ENCODE data around the gene RMI2. TPM values are rescaled to one million over a fixed set of nuclear protein-coding genes. Genes with fewer than 3 reads are reported as not detected.

The RMI2 gene
- total RNA-seq, 5 donors from 2014 or later (not counting 1 experiment from before 2014, with no cell fraction given), result 1.8 to 6.3 (median 4.2) TPM

DNA sequence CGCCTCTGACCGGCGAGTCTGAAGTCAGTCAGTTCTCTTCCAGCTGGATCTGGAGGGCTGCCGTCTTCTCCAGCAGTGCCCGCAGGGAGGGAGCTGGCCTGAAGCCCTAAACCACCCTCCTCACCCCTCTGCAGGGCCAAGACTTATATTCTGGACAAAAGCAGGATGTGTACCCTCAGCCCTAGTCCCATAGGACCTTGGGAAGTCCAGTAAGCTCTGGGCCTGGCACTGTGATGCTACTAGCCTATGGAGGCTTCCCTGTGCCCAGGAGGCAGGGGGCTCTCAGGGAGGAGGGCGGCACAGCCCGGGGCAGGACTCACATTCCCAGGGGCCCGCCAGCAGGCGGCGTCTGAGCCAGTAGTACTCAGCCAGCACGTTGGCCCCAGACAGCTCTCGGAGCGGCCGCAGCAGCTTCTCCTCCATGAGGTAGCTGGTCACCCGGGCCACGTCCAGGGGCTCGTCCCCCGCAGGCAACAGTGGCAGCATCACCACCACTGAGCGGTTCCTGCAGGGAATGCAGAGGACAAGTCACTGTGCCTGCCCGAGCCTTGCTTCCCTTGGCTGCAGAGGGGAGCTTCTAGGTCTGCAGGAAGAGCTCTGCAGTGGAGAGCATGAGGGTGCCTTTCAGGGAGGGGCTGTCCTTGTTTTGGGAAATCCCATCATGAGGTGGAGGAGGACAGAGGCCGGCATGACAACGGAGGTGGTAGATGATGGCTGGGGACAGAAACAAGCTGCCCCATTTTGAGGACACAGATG lies 41.7 kb downstream of the RMI2 start:
- Histone ChIP-seq H3K4me1 (ENCODE audit: control insufficient read depth in 1 of 2, extremely low read depth in 1 of 2, insufficient read depth in 2 of 2, low read length in 2 of 2) (no peaks in the 10 kb centered on the region), H3K4me3 (ENCODE audit: control insufficient read depth in 1 of 2, extremely low read depth in 1 of 2, low read length in 1 of 2) (no peak overlapping the region), H3K27me3 (replicated peaks in 1 of 2; ENCODE audit: control insufficient read depth in 2 of 2, extremely low read depth in 1 of 2, insufficient read depth in 2 of 2, low read length in 1 of 2) (peaks cover 0 to 10% of the 10 kb centered on the region in 2 experiments), H3K9me3 (no peaks in the 10 kb centered on the region), H3K36me3 (ENCODE audit: control insufficient read depth in 2 of 2, extremely low read depth in 1 of 2, insufficient read depth in 1 of 2, low read length in 1 of 2) (no peaks in the 10 kb centered on the region), H3K27ac (ENCODE audit: low read length) (no peak overlapping the region)
- CTCF ChIA-PET, result interaction anchor here in 1 of 2 donors (0.6 kb wide), 2 partner anchors 80 to 1079 kb away, joined by 3 to 5 read pairs; no protein-coding TSS in a partner anchor
- H3K27me3 Mint-ChIP-seq, result no peaks in the 10 kb centered on the region
- POLR2A ChIA-PET, result no interaction called here
- H3K4me1 Mint-ChIP-seq, result no peaks in the 10 kb centered on the region
- H3K9me3 Mint-ChIP-seq, result no peaks in the 10 kb centered on the region
- H3K36me3 Mint-ChIP-seq, result peaks cover 3% of the 10 kb centered on the region
- no peak overlapping the region for H3K27ac Mint-ChIP-seq
- ATAC-seq (replicated peaks in 1 of 4) (no peak), DNase-seq (no peak)
- 75% methylated on average over 15 of the region's 22 CpGs for WGBS (ENCODE audit: insufficient coverage)
- H3K4me3 Mint-ChIP-seq, result no peak overlapping the region

DNA sequence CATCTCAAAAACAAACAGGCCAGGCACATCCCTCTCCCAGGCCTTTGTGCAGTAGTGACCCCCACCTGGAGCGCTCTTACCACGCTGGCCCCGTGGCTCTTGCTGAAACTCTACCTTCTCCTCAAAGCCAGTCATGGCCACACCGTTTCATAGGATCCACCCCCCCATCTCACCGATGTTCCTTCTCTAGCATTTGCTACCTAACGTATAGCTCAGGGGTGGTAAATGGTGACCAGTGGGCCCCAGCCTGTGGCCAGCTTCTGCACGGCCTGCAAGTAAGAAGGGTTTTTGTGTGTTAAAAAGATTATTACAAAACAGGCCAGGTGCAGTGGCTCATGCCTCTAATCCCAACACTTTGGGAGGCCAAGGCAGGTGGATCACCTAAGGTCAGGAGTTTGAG lies 43.8 kb downstream of the RMI2 start:
- Mint-ChIP-seq H3K4me3 (no peak overlapping the region), H3K9me3 (no peaks in the 10 kb centered on the region), H3K27me3 (no peaks in the 10 kb centered on the region), H3K4me1 (no peaks in the 10 kb centered on the region), H3K27ac (no peak overlapping the region), H3K36me3 (no peaks in the 10 kb centered on the region)
- no peak overlapping the region for H3K4me3 ChIP-seq (ENCODE audit: control insufficient read depth in 1 of 2, extremely low read depth in 1 of 2, low read length in 1 of 2)
- ChIA-PET POLR2A (no interaction called here), CTCF (no interaction called here)
- ATAC-seq (replicated peaks in 1 of 4) (no peak), DNase-seq (no peak)
- peaks cover 0 to 10% of the 10 kb centered on the region in 2 experiments for H3K27me3 ChIP-seq (replicated peaks in 1 of 2; ENCODE audit: control insufficient read depth in 2 of 2, extremely low read depth in 1 of 2, insufficient read depth in 2 of 2, low read length in 1 of 2)
- no peaks in the 10 kb centered on the region for H3K9me3 ChIP-seq
- H3K4me1 ChIP-seq (ENCODE audit: control insufficient read depth in 1 of 2, extremely low read depth in 1 of 2, insufficient read depth in 2 of 2, low read length in 2 of 2), result no peaks in the 10 kb centered on the region
- H3K27ac ChIP-seq (ENCODE audit: low read length), result no peak overlapping the region
- 62% methylated on average over 4 of the region's 7 CpGs for WGBS (ENCODE audit: insufficient coverage)
- H3K36me3 ChIP-seq (ENCODE audit: control insufficient read depth in 2 of 2, extremely low read depth in 1 of 2, insufficient read depth in 1 of 2, low read length in 1 of 2), result no peaks in the 10 kb centered on the region

DNA sequence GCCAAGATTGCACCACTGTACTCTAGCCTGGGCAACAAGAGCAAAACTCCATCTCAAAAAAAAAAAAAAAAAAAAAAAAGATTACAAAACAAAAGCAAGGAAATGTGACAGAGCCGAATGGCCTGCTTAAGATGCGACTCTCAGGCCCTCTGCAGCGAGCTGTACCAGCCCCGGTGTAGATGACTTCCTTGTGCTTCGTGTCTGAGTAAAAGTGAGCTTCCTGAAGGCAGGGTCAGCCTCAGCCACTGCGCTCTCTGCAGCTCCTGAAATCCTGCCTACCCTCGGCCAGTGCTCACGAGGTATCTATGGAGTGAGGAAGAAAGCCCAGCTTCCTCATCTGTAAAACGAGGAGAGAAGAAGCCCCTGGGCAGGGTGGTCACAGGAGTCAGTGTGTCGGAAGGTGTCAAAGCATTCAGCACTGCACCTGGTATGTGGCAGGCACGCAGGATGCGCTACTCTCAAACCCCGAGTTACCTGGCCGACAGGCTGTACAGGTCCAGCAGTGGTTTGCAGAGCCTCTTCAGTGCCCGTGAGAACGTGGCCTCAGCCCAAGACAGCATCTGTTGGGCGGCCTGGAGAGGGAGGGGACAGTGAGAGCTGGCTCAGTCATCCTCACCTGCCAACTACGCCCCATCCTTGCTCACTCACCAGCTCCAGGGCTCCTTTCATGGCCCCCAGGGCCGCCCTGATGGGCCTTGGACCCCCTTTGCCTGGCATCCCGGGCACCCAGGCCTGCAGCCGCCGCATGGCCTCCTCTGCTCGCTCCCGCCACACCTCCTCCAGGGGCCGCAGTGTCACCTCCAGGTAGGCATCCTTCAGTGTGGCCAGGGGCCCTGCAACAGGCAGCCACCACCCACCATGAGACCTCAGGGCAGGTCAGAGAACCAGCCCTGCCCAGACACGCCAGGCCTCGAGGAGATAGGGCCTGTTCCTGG lies 44.6 kb downstream of the RMI2 start:
- no peaks in the 10 kb centered on the region for H3K36me3 Mint-ChIP-seq
- H3K4me1 Mint-ChIP-seq, result no peaks in the 10 kb centered on the region
- Histone ChIP-seq H3K36me3 (ENCODE audit: control insufficient read depth in 2 of 2, extremely low read depth in 1 of 2, insufficient read depth in 1 of 2, low read length in 1 of 2) (no peaks in the 10 kb centered on the region), H3K4me3 (ENCODE audit: control insufficient read depth in 1 of 2, extremely low read depth in 1 of 2, low read length in 1 of 2) (no peak overlapping the region), H3K27me3 (replicated peaks in 1 of 2; ENCODE audit: control insufficient read depth in 2 of 2, extremely low read depth in 1 of 2, insufficient read depth in 2 of 2, low read length in 1 of 2) (peaks cover 0 to 10% of the 10 kb centered on the region in 2 experiments), H3K4me1 (ENCODE audit: control insufficient read depth in 1 of 2, extremely low read depth in 1 of 2, insufficient read depth in 2 of 2, low read length in 2 of 2) (no peaks in the 10 kb centered on the region), H3K27ac (ENCODE audit: low read length) (no peak overlapping the region), H3K9me3 (no peaks in the 10 kb centered on the region)
- 73% methylated on average over 14 of the region's 27 CpGs for WGBS (ENCODE audit: insufficient coverage)
- DNase-seq, result no peak
- no peak for ATAC-seq (replicated peaks in 1 of 4)
- POLR2A ChIA-PET, result no interaction called here
- no peak overlapping the region for H3K4me3 Mint-ChIP-seq
- H3K9me3 Mint-ChIP-seq, result no peaks in the 10 kb centered on the region
- H3K27me3 Mint-ChIP-seq, result no peaks in the 10 kb centered on the region
- H3K27ac Mint-ChIP-seq, result no peak overlapping the region
- CTCF ChIA-PET, result interaction anchor here in 1 of 2 donors (0.7 kb wide), 1 partner anchor 202 kb away, joined by 3 read pairs; no protein-coding TSS in a partner anchor

DNA sequence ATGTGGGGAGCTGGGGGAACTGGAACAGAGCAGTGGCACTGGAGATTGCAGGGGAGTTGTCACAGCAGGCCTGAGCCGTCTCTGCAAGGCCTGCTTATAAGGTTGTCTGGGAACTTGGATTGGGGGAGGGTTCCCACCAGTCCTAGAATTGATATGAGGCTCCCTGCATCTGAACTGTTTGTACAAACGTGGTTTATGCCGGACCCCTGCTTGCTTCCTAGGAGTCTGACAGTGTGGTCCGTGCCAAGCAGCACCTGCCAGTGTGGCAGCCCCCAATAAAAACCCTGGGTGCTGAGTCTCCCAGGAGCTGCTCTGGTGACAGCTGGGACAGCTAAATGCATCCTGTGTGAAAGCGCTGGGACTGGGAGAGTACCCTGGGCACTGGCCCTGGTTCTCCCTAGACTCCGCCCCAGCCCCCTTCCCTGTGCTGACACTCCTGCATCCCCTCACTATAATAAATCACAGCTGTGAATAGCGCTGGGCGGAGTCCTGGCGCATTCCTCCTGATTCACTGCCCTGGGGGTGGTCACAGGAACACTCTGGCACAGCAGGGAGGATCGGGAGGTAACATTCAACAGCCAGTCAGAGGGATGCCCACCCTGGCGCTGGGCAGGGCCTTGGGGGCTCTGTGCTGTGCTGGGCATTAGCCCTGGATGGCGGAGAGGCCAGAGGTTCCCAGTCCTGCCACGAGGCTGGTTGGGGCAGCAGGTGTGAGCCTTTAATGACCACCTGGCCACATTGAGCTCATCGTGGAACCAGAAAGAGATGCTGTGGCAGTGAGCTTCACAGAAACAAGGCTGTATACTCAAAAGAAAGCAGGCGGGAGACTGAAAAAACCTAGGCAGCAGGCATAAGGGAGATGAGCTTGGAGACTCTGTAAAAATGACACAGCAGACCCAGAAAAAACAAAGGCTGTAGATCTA lies 45.6 kb downstream of the RMI2 start:
- no peaks in the 10 kb centered on the region for H3K4me1 Mint-ChIP-seq
- DNase-seq (no peak), ATAC-seq (replicated peaks in 1 of 4) (no peak)
- WGBS (ENCODE audit: insufficient coverage), result 91% methylated on average over 12 of the region's 15 CpGs
- no peaks in the 10 kb centered on the region for H3K4me1 ChIP-seq (ENCODE audit: control insufficient read depth in 1 of 2, extremely low read depth in 1 of 2, insufficient read depth in 2 of 2, low read length in 2 of 2)
- H3K9me3 ChIP-seq, result no peaks in the 10 kb centered on the region
- no peaks in the 10 kb centered on the region for H3K36me3 Mint-ChIP-seq
- no peaks in the 10 kb centered on the region for H3K9me3 Mint-ChIP-seq
- H3K27ac Mint-ChIP-seq, result no peak overlapping the region
- no peak overlapping the region for H3K4me3 Mint-ChIP-seq
- H3K27me3 Mint-ChIP-seq, result no peaks in the 10 kb centered on the region
- POLR2A ChIA-PET, result no interaction called here
- CTCF ChIA-PET, result interaction anchor here in 1 of 2 donors (0.6 kb wide), 1 partner anchor 479 kb away, joined by 3 read pairs; no protein-coding TSS in a partner anchor
- H3K27me3 ChIP-seq (replicated peaks in 1 of 2; ENCODE audit: control insufficient read depth in 2 of 2, extremely low read depth in 1 of 2, insufficient read depth in 2 of 2, low read length in 1 of 2), result peaks cover 0 to 13% of the 10 kb centered on the region in 2 experiments
- no peak overlapping the region for H3K4me3 ChIP-seq (ENCODE audit: control insufficient read depth in 1 of 2, extremely low read depth in 1 of 2, low read length in 1 of 2)
- no peaks in the 10 kb centered on the region for H3K36me3 ChIP-seq (ENCODE audit: control insufficient read depth in 2 of 2, extremely low read depth in 1 of 2, insufficient read depth in 1 of 2, low read length in 1 of 2)
- no peak overlapping the region for H3K27ac ChIP-seq (ENCODE audit: low read length)

DNA sequence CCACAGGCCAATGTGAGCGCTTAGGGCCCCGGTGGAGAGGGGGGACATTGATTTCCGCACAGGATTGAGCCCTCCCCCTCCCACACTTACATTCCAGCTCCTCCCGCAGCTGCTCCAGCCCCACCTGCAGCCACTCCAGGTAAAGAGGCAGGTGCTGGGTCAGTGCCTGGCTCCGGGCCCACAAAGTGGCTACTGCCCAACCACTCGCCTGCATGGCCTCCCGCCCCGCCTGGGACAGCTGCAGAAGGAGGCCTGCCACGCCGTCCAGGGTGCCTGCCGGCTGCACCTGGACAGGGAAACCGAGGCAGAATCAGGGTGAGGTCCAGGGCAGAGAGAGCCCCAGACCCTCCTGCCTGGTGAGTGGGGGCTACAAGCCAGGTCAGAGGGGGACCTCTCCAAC lies 46.3 kb downstream of the RMI2 start:
- Histone ChIP-seq H3K36me3 (ENCODE audit: control insufficient read depth in 2 of 2, extremely low read depth in 1 of 2, insufficient read depth in 1 of 2, low read length in 1 of 2) (no peaks in the 10 kb centered on the region), H3K27me3 (replicated peaks in 1 of 2; ENCODE audit: control insufficient read depth in 2 of 2, extremely low read depth in 1 of 2, insufficient read depth in 2 of 2, low read length in 1 of 2) (peaks cover 0 to 17% of the 10 kb centered on the region in 2 experiments), H3K4me3 (ENCODE audit: control insufficient read depth in 1 of 2, extremely low read depth in 1 of 2, low read length in 1 of 2) (no peak overlapping the region), H3K4me1 (ENCODE audit: control insufficient read depth in 1 of 2, extremely low read depth in 1 of 2, insufficient read depth in 2 of 2, low read length in 2 of 2) (peaks cover 0 to 6% of the 10 kb centered on the region in 2 experiments), H3K27ac (ENCODE audit: low read length) (no peak overlapping the region), H3K9me3 (no peaks in the 10 kb centered on the region)
- Mint-ChIP-seq H3K9me3 (no peaks in the 10 kb centered on the region), H3K4me1 (peaks cover 0 to under 1% (median 0%) of the 10 kb centered on the region in 3 donors), H3K4me3 (no peak overlapping the region), H3K36me3 (no peaks in the 10 kb centered on the region), H3K27me3 (no peaks in the 10 kb centered on the region), H3K27ac (no peak overlapping the region)
- DNase-seq, result no peak
- ATAC-seq (replicated peaks in 1 of 4), result no peak
- ChIA-PET CTCF (interaction anchor here in 1 of 2 donors (0.6 kb wide), 1 partner anchor 478 kb away, joined by 3 read pairs; no protein-coding TSS in a partner anchor), POLR2A (no interaction called here)
- WGBS (ENCODE audit: insufficient coverage), result 93% methylated on average over 6 of the region's 12 CpGs

All from T-cell (primary cell).